DMS153 treated with DMSO at 0.1 percent for 48 hours (cell line): ENCODE results near the gene CARM1.
"Not testable (repeated sequence)": the region's sequence is repeated elsewhere in the genome, so short reads cannot be mapped to it uniquely, and the experiment has no call there.

Experiments used
- DNase-seq: peaks from one replicate; lab custom pipeline; 2025; ENCODE audit not compliant: unreplicated experiment; lab: John Stamatoyannopoulos, UW

CARM1 gene

DNA sequence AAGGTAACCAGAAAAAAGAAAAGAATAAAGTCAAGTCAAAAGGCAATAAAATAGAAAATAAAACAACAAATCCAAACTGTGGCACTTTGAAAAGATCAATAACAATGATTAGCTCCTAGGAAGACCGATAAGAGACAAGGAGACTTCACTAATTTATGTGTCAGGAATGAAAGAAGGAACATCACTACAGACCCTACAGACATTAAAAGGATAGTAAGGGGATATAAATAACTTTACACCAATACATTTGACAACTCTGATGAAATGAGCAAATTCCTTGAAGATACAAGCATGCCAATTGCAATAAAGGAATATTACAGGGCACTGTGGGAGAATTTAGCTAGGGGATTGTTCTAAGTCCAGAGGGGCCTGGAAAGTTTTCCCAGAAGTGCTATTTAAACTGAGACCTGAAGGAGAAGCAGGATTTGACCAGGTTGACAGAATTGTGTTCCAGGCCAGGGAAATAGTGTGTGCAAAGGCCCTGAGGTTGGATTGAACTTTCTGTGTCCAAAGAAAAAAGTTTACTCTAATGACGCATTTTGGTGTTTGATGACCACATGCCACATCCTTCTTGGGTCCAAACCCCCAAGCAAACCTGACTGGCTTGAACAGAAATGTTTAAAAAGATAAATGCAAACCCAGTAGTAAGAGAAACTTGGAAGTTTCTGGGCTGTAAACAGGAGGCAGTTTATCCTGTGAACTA, 24.7 kb upstream of the CARM1 start:
- no peak for DNase-seq

- DNase-seq = no peak
These were observed 23.0 kb upstream of the CARM1 start, which contains the start of gene C19orf38 for GRCh38 chr19:10848230-10848856. TSS of gene C19orf38 (plus strand) at chr19:10848415. CDS start at chr19:10848509, 94 bp downstream.

GRCh38 chr19:10850631-10851030, 20.7 kb upstream of the CARM1 start:
- DNase-seq = no peak

GRCh38 chr19:10852098-10852800, 19.1 kb upstream of the CARM1 start:
- no peak for DNase-seq

GRCh38 chr19:10852941-10853340, 18.4 kb upstream of the CARM1 start:
- no peak for DNase-seq

GRCh38 chr19:10854350-10855089, 16.8 kb upstream of the CARM1 start:
- no peak for DNase-seq

DNA sequence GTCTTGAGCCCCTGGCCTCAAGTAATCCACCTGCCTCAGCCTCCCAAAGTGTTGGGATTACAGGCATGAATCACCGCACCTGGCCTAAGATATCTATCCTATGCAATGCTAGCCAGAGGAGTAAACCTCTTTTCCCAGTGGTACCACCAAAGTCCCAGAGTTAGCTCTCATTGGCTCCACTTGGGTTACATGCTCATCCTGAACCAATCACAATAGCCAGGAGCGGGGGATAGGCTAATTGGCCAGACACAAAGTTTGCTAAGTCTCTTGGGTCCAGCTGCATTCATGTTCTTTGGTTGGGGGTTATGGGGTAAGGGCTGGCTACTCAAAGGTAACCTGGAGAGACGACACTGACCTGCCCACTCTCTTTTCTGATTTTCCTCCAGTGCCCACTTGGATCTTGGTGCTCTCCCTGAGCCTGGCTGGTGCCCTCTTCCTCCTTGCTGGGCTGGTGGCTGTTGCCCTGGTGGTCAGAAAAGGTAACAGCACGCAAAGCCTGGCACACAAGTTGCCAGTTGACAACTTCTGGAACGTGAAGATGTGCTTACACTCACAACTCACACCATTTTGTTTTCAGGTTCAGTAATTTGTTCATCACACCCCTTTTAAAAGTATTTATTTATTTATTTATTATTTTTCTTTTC, 15.4 kb upstream of the CARM1 start:
- no peak for DNase-seq

- DNase-seq = not testable (repeated sequence)
These were observed 14.5 kb upstream of the CARM1 start for GRCh38 chr19:10856899-10857298.

GRCh38 chr19:10858204-10858828, 13.0 kb upstream of the CARM1 start:
- no peak for DNase-seq

DNA sequence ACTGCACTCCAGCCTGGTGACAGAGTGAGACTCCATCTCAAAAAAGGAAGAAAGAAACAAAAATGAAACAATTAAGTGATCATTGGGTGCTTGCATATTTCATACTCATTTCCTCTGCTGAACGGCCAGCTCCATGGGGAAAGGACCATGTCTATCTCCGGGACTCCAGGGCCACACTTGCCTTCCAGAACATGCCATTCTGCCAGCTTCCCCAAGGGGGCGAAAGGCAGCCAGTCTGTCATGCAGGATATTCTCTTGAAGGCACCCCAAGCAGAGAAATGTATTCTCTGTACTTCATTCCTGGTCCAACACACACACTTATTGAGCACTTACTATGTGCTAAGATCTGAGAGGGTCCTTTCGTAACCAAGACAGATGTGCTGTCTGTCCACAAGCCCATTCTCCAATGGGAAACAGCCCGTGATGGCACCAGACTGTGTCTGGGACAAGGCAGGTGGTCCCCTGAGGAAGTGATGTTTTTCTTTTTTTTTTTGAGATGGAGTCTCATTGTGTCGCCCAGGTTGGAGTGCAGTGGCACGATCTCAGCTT, 10.2 kb upstream of the CARM1 start:
- no peak for DNase-seq

DNA sequence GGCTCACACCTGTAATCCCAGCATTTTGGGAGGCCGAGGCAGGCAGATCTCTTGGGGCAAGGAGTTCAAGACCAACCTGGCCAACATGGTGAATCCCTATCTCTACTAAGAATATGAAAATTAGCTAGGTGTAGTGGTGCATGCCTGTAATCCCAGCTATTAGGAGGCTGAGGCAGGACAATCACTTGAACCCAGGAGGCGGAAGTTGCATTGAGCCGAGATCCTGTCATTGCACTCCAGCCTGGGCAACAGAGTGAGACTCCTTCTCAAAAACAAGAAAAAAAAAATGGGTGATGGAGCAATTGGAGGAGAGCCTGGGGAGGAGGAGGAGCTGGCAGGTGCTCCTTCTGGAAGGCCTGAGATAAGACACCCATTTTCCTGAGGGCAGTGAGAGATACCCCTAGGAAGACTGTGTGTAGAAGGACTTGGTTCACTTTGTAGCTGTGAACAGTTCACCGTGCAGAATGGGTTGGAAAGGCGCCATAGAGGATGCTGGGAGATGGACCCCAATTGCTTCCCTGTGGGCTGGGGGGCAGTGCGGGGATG, 8.7 kb upstream of the CARM1 start:
- no peak for DNase-seq

GRCh38 chr19:10863107-10863717, 8.1 kb upstream of the CARM1 start:
- no peak for DNase-seq

- peak; percentile 68 for DNase-seq
These were observed 6.8 kb upstream of the CARM1 start for GRCh38 chr19:10864538-10864899.

DNA sequence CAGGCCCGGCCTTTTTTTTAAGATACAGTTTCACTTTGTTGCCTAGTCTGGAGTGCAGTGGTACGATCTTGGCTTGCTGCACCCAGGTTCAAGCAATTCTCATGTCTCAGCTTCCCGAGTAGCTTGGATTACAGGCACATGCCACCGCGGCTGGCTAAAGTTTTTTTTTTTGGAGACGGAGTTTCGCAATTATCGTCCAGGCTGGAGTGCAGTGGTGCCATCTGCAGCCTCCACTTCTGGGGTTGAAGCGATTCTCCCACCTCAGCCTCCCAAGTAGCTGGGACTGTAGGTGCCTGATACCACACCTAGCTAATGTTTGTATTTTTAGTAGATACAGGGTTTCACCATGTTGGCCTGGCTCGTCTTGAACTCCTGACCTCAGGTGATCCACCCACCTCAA, 4.9 kb upstream of the CARM1 start:
- no peak for DNase-seq

DNA sequence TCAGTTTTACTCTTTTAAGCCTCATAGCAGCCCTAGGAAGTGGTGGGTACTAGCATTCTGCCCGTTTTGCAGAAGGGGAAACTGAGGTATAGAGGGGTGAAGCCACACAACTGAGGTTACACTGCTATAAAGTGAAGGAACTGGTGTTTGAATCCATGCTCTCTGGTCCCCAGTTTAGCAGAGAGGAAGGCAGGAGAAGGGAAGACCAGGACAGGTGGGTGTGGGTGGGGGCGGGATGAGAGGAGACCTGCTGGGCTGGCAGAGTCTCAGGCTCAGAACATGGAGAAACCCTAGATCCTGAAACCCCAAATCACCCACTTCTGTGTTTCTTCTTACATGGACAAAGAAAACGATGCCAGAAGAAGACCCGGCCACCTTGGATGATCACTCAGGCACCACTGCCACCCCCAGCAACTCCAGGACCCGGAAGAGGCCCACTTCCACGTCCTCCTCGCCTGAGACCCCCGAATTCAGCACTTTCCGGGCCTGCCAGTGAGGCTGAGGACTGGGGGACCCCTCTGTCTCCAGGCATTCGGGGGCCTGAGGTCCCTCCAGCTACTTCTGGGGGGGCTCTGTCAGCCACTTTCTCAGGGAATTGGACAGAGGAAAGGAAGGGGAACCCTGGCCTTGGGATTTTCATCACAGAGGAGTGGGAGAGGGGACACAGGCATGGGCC, 2.3 kb upstream of the CARM1 start:
- DNase-seq = no peak

DNA sequence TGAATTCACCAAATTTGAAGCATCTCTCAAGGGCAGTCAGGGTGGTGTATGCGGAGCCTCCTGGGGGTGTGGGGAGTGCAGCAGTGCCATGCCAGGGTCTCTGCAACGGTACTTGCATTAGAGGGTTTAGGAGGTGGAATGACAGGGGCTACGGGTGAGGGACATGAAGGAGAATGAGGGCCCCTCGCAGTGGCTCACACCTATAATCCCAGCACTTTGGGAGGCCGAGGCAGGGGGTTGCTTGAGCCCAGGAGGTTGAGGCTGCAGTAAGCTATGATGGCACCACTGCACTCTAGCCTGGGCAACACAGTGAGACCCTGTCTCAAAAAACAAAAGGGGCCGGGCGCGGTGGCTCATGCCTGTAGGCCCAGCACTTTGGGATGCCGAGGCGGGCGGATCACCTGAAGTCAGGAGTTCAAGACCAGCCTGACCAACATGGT, 1.5 kb upstream of the CARM1 start:
- not testable (repeated sequence) for DNase-seq

GRCh38 chr19:10870501-10870954, 825 bp upstream of the CARM1 start:
- DNase-seq = no peak

- no peak for DNase-seq
These were observed 575 bp downstream of the CARM1 start for GRCh38 chr19:10871711-10872545.
